M059J (cell line): ENCODE data around the gene HS3ST3A1. TPM values are rescaled to one million over a fixed set of nuclear protein-coding genes. Genes with fewer than 3 reads are reported as not detected.
"Not testable (repeated sequence)": the region's sequence is repeated elsewhere in the genome, so short reads cannot be mapped to it uniquely, and the experiment has no call there.

Experiments
- DNase-seq: peaks from one replicate; pipeline ENCODE4 v3.0.0-alpha.2; 2012; ENCODE audit warnings: low read depth
- total RNA-seq: library from RNA; depleted of rRNA; stranded (reverse); fragments of >200 nt; shearing (Covaris generic); gene quantifications from 2 replicates; pipeline ENCODE4 v1.2.3, GENCODE V29; 2014

Gene HS3ST3A1
- total RNA-seq, 1 experiment from 2014 or later, result 1.8 TPM

DNA sequence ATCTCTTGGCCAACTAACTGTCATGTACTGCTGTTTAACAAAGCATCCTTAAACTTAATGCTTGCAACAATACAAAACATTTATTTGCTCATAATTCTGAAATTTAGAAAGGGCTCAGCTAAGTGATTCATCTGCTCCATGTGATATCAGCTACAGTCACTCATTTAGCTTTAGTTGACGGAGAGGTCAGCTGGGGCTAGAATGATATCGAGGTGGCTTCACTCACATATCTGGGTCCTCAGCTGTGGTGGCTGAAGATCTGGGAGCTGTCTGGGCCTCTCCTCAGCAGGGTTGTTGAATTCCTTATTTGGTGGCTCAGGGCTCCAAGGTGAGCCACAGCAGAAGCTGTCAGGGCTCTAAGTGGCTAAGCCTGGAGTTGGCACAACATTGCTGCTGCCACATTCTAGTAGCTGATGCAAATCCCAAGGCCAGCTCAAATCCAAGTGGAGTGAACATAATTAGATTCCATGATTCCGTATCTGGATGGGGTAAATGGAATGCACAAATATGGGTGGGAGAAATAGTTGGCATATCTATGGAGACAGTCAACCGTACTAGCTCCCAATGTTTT, 62.8 kb downstream of the HS3ST3A1 start:
- DNase-seq, result no peak

- no peak for DNase-seq
These were observed 63.7 kb downstream of the HS3ST3A1 start for GRCh38 chr17:13537871-13538643.

GRCh38 chr17:13537167-13537731, 64.5 kb downstream of the HS3ST3A1 start:
- no peak for DNase-seq

DNA sequence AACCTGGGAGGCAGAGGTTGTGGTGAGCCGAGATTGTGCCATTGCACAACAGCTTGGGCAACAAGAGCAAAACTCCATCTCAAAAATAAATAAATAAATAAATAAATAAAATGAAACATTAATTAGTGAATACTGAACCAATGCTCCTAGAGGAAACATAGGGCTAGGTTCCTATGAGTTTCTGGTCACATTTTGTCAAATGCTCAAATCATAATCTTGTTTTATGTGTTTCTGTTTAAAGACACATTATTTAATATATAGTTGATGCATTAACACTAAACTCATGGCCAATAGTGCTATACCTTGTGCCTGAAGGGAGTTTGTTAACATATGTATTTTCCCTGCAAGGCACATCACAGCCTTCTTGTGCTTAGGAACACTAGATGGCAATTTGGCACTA, 66.8 kb downstream of the HS3ST3A1 start:
- no peak for DNase-seq

GRCh38 chr17:13531721-13532120, 70.0 kb downstream of the HS3ST3A1 start:
- no peak for DNase-seq

GRCh38 chr17:13525876-13526275, 75.9 kb downstream of the HS3ST3A1 start:
- DNase-seq, result no peak

GRCh38 chr17:13523164-13523563, 78.6 kb downstream of the HS3ST3A1 start:
- no peak for DNase-seq

DNA sequence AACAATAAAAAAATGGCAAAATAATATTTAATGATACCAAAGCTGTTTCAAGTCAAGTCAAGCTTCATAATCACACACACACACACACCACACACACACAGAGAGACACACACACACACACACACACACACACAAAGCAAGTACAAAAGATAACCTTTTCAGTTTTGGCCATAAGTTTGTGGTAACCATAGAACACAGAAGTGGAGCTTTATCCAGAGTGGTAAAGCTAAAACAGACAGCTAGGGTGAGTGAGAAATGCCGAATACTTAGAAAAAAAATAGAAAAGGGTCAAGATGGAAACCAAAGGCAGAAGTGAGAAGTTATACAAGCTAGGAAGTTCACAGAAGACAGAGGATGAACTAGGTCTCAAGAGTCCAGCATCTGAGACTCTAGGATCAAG, 79.0 kb downstream of the HS3ST3A1 start:
- DNase-seq, result no peak

- no peak for DNase-seq
These were observed 79.9 kb downstream of the HS3ST3A1 start for GRCh38 chr17:13521784-13522183.

DNA sequence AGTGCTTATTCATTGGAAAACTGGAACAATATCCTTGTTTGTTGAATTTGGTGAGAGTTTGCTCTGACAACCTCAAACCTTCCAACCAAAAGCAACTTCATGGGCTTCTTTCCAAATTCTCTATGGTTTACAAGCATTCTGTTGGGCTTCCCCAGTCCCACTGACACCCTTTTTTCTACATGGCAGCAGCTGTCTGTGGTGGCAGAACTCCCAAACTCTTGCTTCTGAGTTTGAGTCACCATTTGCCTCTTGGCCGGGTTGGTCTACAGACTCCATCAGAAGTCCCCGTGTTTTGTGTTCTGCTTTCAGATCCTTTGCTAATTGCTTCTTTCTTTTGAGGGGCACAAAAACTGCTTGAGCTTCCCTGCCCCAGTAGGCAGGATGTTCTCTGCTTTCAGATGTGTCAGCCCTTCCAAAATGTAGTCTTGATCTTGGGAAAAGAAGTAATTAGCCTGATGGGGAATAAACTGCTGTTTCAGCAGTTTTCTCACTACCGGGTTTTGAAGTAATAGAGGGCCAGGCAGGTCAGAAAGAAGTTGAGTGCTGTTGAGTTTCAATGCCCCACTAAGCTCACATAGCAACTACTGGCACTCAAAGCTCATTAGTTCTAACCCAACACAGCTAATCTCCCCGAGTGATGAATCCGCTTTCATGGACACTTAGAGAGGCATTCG, 80.7 kb downstream of the HS3ST3A1 start:
- DNase-seq, result peak; percentile 97

- DNase-seq, result peak; percentile 75
These were observed 83.3 kb downstream of the HS3ST3A1 start for GRCh38 chr17:13518261-13519000.

DNA sequence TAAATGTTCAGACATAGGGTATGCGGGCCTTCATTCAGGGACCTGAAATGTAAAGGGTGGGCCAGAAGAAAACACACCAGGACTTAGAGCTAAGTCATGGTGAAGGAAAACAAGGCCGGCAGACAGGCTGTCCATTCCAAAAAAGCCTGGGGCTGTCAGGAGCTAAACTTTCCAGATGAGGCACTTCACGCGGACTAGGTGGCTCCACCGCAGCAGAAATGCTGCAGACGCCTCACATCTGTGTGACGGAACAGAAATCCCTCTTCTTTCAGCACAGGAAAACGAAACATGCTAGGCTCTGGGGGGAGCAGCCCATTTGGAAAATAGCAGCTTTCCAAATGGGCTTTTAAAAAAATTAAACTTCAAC, 88.7 kb downstream of the HS3ST3A1 start:
- DNase-seq, result peak; percentile 38

DNA sequence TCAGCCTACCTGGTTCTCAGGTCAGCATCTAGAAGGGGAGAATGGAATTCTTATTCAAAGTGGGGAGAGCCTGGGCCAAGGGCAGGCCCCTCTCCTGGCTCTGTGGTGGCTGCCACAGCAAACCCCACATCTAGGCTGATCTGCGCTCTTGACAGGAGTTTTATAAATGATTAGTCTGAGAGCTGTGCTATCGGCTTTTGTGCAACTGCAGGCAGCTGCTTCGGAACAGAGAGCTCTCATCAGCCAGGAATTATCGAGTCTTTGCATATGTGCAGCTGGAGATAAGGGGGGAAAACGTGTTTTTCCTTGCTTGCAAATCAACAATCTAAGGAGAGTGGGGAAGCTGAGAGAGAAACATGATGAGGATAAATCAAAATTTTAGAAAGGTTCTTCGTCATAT, 91.7 kb downstream of the HS3ST3A1 start:
- DNase-seq, result no peak

DNA sequence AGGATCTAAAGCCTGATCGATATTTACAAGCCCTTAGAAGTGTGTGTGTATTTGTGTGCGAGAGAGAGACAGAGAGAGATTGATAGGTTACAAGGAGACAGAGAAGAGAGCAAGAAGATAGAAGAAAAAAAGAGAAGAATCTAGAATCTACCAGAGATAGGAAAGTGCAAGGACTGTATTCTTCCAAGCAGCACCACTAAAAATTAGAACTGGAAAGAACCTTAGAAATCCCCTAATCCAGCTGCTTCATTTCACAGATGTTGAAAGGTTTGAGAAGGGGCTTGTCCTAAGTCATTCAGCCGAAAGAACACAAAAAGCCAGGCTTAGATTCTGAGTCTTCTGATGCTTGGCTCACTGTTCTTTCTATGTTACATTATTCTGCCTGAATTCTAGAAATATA, 92.2 kb downstream of the HS3ST3A1 start:
- DNase-seq, result no peak

- peak; percentile 46 for DNase-seq
These were observed 92.8 kb downstream of the HS3ST3A1 start for GRCh38 chr17:13508896-13509295.

GRCh38 chr17:13503526-13503925, 98.2 kb downstream of the HS3ST3A1 start:
- peak; percentile 28 for DNase-seq

DNA sequence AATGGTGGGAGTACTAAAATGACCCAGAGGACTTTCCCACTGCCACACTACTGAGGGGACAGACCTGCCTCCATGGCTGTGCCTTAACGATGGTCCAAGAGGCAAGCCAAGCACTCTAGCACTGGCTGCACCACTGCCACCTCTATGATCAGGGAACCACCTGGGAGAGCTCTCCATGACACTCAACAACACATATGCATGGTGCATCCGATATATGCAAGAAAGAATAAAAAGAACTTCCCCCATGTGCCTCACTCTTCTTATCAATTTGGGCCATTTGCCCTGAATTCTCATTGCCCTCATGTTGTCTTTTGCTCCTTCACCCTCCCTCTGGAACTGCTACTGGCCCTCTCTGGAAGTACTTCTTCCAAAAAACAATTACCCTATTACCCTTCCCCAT, 99.5 kb downstream of the HS3ST3A1 start:
- no peak for DNase-seq

- DNase-seq, result no peak
These were observed 100.8 kb downstream of the HS3ST3A1 start for GRCh38 chr17:13500947-13501346.

GRCh38 chr17:13498184-13498583, 103.5 kb downstream of the HS3ST3A1 start:
- DNase-seq, result no peak

DNA sequence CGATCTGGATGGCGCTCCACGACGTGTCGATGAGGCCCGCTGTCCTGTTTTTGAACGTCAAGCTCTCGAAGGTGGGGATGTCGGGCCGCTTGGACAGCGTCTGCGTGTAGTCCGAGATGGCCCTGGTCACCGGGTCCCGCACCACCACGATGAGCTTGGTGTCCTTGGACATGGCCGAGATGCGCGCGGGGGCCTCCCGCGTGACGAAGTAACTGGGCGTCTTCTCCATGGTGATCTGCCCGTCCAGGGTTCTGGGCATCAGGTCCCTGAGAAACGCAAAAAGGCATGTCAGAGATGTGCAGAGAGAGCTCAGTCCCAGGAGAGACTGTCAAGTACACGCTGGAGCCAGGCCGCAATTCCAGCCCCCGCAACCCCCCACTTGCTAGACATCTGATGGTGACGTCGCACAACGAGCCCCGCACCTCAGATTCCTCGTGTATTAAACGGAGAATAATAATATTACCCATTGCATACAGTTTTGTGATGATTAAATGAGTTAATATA, 105.1 kb downstream of the HS3ST3A1 start:
- not testable (repeated sequence) for DNase-seq

DNA sequence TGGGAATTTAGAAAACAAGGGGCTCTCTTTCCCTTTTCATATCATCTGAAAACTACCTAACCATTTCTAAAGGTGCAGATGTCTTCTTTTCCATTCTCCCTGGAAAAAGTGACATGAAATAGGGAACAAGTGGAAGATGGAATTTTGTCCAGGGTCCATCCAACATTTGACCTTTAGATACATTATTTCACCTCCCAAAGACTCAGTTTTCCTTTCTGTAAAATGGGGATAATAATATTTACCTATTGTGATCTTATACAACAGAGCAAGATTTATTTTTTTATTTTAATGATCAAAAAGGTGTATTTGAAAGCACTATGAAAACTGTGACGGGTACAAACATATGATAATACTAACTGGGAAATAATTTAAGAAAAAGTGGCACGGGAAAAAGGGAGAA, 106.3 kb downstream of the HS3ST3A1 start:
- DNase-seq, result no peak

DNA sequence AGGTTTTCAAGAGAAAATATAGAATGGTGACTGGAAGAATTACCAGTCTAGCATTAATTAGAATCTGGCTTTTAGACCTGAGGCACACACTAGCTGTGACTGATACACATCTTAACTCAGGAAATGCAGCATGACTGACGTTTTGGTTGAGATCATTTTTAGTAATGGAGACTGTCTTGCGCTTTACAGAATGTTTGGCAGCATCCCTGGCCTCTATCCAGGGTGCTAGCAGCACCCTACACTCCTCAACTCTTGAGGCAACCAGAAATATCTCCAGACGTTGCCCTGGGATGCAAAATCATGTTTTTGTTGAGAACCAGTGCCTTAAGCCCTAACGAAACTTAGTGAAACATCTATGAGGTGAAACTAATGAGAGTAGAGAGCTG, 109.0 kb downstream of the HS3ST3A1 start:
- DNase-seq, result peak; percentile 33
